K562 (cell line): ENCODE results near the gene CYBRD1. TPM values are rescaled to one million over a fixed set of nuclear protein-coding genes. Genes with fewer than 3 reads are reported as not detected.

Source experiments
- CREM ChIP-seq: IDR thresholded peaks from 2 replicates; pipeline ENCODE4 v1.6.1; 2014; ENCODE audit warnings: antibody characterized with exemption, low read depth
- EWSR1 ChIP-seq: fragments of 450-650 bp; IDR thresholded peaks from 2 replicates; pipeline ENCODE4 v1.6.1; 2018; ENCODE audit warnings: borderline replicate concordance, mild to moderate bottlenecking, low read depth, moderate library complexity; ENCODE audit not compliant: partially characterized antibody
- FOS ChIP-seq: IDR thresholded peaks from 3 replicates; pipeline ENCODE4 v1.6.1; 2011; ENCODE audit not compliant: insufficient read length; ENCODE audit errors: extremely low read depth
- FOXA3 ChIP-seq, 2 experiments: fragments of 450-650 bp in 1 of 2; sonication (generic) in 1 of 2; formaldehyde crosslinking; IDR thresholded peaks in 1 of 2; conservative IDR thresholded peaks in 1 of 2; 2 replicates each; pipeline versions ENCODE4 v1.4.0 to v1.8.0; 2020 to 2022; ENCODE audit warnings: mild to moderate bottlenecking in 2 of 2, missing genetic modification reagents in 1 of 2
- NONO ChIP-seq, 2 experiments: fragments of 200-400 bp in 1 of 2; fragments of 450-650 bp in 1 of 2; formaldehyde crosslinking in 1 of 2; IDR thresholded peaks; 2 replicates each; pipeline ENCODE4 v1.6.1; 2017; ENCODE audit warnings: low read depth in 2 of 2, mild to moderate bottlenecking in 2 of 2, moderate library complexity in 2 of 2, low read length in 1 of 2
- SIN3A ChIP-seq, 2 experiments: fragments of 150-350 bp in 1 of 2; IDR thresholded peaks; 2 replicates each; pipeline ENCODE4 v1.6.1; 2011 to 2016; ENCODE audit warnings: borderline replicate concordance in 2 of 2, low read depth in 2 of 2, low read length in 2 of 2, mild to moderate bottlenecking in 2 of 2, moderate library complexity in 2 of 2; ENCODE audit not compliant: control insufficient read depth in 1 of 2
- SLC30A9 ChIP-seq: fragments of 250-450 bp; sonication (Bioruptor Pico); IDR thresholded peaks from 2 replicates; pipeline ENCODE4 v1.8.0; 2022; ENCODE audit warnings: mild to moderate bottlenecking, moderate library complexity
- ZNF589 ChIP-seq: fragments of 200-800 bp; sonication (Bioruptor generic); IDR thresholded peaks from 2 replicates; pipeline ENCODE4 v1.6.1; 2016; ENCODE audit warnings: low read depth, missing genetic modification characterization, missing compliant biosample characterization
- polyA plus RNA-seq, 8 experiments: library from polyadenylated mRNA; depleted of rRNA in 4 of 8; stranded (reverse) in 5 of 8; unstranded in 3 of 8; fragments of >200 nt; fragmentation: Nextera tagmentation in 2 of 8; fragmentation: Illumina TruSeq in 1 of 8; extraction: Ambion mirVana in 2 of 8; extraction: Trizol in 1 of 8; gene quantifications; 2 replicates each; pipeline versions ENCODE4 v1.2.1 to v1.2.3, GENCODE V29; 2011 to 2014; ENCODE audit warnings: inconsistent platforms in 1 of 8, missing spikeins in 1 of 8
- total RNA-seq, 7 experiments: library from RNA; depleted of rRNA in 6 of 7; stranded (reverse); fragments of >200 nt in 6 of 7; fragmentation: Illumina TruSeq in 2 of 7; extraction: Trizol in 2 of 7; gene quantifications; 2 replicates each; pipeline versions ENCODE4 v1.2.1 to v1.2.3, GENCODE V29; 2011 to 2021; ENCODE audit warnings: low replicate concordance in 1 of 7
- TF ChIP-seq, protein P1 (sequence below): sonication (generic); formaldehyde crosslinking; IDR thresholded peaks from 2 replicates; pipeline ENCODE4 v1.5.0; 2020; ENCODE audit warnings: missing genetic modification reagents
- TF ChIP-seq, protein P2 (sequence below): fragments of 200-400 bp; formaldehyde crosslinking; IDR thresholded peaks from 2 replicates; pipeline ENCODE4 v1.6.1; 2017; ENCODE audit warnings: mild to moderate bottlenecking, low read depth, low read length, moderate library complexity

Gene CYBRD1
- total and polyA plus RNA-seq, 9 of the 15 experiments (the other 6 are each of a cell fraction or from before 2014, with no cell fraction given) = 9.6 to 22.4 (median 15.6) TPM

DNA sequence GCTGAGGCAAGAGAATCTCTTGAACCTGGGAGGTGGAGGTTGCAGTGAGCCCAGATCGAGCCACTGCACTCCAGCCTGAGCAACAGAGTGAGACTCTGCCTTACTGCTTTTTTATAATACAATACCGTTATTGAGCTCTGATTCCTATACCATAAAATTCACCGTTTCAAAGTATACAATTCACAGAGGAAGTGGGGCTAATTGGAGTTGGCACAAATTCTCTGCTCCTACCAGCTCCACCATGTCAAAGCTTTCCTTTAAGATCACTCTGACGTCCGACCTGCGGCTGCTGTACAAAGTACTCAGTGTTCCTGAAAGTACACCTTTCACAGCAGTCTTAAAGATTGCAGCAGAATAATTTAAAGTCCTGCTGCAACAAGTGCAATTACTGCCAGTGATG lies 29.6 kb upstream of the CYBRD1 start (continued):
- no peak for TF ChIP-seq SIN3A (IDR thresholded peaks at IDR 0.05; ENCODE audit: borderline replicate concordance in 2 of 2, control insufficient read depth in 1 of 2, low read depth in 2 of 2, low read length in 2 of 2)
- TF ChIP-seq SLC30A9 (CRISPR knock-in tag) = no peak
- TF ChIP-seq, protein P1, sequence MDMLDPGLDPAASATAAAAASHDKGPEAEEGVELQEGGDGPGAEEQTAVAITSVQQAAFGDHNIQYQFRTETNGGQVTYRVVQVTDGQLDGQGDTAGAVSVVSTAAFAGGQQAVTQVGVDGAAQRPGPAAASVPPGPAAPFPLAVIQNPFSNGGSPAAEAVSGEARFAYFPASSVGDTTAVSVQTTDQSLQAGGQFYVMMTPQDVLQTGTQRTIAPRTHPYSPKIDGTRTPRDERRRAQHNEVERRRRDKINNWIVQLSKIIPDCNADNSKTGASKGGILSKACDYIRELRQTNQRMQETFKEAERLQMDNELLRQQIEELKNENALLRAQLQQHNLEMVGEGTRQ (CRISPR knock-in tag) = no peak
- no peak for TF ChIP-seq FOXA3 (CRISPR knock-in tag; conservative IDR thresholded peaks at IDR 0.05 in 1 of 2, IDR thresholded peaks at IDR 0.05 in 1 of 2)
- TF ChIP-seq ZNF589 (CRISPR knock-in tag) = no peak
- no peak for TF ChIP-seq CREM
- TF ChIP-seq EWSR1 = no peak
- no peak for TF ChIP-seq NONO (IDR thresholded peaks at IDR 0.05; ENCODE audit: low read depth in 2 of 2, low read length in 1 of 2)
- no peak for TF ChIP-seq FOS
- TF ChIP-seq, protein P2, sequence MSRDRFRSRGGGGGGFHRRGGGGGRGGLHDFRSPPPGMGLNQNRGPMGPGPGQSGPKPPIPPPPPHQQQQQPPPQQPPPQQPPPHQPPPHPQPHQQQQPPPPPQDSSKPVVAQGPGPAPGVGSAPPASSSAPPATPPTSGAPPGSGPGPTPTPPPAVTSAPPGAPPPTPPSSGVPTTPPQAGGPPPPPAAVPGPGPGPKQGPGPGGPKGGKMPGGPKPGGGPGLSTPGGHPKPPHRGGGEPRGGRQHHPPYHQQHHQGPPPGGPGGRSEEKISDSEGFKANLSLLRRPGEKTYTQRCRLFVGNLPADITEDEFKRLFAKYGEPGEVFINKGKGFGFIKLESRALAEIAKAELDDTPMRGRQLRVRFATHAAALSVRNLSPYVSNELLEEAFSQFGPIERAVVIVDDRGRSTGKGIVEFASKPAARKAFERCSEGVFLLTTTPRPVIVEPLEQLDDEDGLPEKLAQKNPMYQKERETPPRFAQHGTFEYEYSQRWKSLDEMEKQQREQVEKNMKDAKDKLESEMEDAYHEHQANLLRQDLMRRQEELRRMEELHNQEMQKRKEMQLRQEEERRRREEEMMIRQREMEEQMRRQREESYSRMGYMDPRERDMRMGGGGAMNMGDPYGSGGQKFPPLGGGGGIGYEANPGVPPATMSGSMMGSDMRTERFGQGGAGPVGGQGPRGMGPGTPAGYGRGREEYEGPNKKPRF = no peak
